Stimulated activated CD8-positive, alpha-beta memory T cell treated with anti-CD3 and anti-CD28 coated beads, Interleukin-2, amount 100 ng/mL, for 48 hours (primary cell): ENCODE measurements around the gene KLRF1.

Experiments used
- DNase-seq, 2 donors: peaks; one replicate each; pipeline ENCODE4 v3.0.0-alpha.2; 2020; ENCODE audit warnings: low read depth in 2 of 2

Gene KLRF1

DNA sequence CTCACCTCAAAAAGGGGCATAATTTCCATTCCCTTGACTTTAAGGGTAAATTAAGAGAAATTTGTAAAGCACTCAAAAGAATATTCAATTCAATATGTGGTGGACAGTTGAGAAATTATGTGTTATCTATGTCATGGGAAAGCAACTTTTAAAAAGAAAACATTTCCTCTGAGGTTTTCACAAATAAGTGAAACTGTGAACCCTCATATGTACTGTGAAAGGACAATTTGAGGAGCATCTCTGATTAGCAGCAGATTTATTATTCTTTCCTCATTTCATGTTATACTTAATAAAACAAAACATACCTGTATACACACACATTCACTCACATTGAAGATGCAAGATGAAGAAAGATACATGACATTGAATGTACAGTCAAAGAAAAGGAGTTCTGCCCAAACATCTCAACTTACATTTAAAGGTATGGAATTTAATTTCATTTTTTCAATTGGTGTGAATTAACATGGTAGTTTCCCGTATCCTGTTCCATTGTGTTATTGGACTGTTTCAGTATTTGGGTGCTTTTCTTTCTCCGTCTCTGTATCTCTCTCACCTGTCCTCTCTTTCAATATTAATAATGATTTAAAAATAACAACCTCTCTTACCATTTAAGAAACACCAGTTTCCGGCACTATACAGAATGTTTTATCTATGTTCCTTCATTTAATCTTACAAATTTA is at the start of gene KLRF1:
KLRF1 (plus strand) TSS at position 273 of the 680 bp plus-strand sequence; CDS start at position 337, 64 bp downstream.
- no peak for DNase-seq

GRCh38 chr12:9779209-9779608 is 48.1 kb upstream of the KLRF1 start:
- DNase-seq, result no peak

- DNase-seq, result no peak
Measured at GRCh38 chr12:9781360-9781759, 45.9 kb upstream of the KLRF1 start.

GRCh38 chr12:9782547-9783382 is 44.5 kb upstream of the KLRF1 start:
- DNase-seq, result no peak

DNA sequence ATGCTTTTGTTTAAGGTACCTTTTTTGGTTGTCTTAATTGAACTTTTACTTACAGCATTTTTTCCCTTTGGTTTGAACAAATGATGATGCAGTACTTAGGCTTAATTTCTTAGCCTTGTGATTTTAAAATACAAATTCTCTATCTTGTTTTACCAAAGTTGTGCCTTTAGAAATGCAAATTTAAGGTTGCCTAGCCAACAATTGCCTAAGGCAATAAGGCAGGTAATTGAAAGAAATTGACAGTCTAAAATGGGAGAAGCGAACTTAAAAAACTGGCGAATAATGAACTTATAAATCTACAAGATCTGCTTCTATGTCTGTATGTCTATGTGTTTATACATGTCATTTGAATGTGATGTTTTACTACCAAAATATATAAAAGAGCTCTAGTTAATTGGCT is 43.0 kb upstream of the KLRF1 start:
- no peak for DNase-seq

GRCh38 chr12:9784816-9785215 is 42.5 kb upstream of the KLRF1 start:
- no peak for DNase-seq

- DNase-seq, result no peak
Measured at GRCh38 chr12:9786726-9787717, 40.3 kb upstream of the KLRF1 start.

GRCh38 chr12:9792185-9792900 is 34.9 kb upstream of the KLRF1 start:
- DNase-seq, result no peak

DNA sequence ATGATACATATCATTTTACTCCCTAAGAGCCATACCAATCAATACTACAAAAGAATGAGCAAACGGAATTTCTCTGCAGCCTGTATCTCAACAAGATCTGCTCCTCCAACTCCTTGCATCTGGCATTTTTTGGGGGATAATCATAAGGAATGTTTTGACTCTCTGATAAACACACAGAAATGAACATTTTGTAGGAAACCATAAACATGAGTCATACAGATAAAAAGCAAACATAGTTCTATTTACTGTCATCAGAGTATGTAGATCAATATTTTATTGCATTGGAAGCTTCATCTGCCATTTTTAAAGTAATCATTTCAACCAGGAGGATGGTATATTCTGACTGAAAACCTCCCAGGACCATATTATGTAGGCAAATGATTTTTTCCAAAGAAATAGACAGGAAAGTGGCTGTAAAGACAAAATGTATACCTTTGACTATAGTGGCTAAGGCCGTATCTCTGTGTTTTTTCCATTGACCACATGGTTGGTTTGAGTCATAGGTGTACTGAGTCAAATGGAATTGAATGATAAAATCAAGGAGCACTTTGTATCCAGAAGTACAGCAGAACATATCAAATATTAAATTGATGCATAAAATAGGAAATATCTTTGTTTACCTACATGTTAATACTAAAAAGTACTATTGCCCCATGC is 34.2 kb upstream of the KLRF1 start:
- DNase-seq, result no peak

DNA sequence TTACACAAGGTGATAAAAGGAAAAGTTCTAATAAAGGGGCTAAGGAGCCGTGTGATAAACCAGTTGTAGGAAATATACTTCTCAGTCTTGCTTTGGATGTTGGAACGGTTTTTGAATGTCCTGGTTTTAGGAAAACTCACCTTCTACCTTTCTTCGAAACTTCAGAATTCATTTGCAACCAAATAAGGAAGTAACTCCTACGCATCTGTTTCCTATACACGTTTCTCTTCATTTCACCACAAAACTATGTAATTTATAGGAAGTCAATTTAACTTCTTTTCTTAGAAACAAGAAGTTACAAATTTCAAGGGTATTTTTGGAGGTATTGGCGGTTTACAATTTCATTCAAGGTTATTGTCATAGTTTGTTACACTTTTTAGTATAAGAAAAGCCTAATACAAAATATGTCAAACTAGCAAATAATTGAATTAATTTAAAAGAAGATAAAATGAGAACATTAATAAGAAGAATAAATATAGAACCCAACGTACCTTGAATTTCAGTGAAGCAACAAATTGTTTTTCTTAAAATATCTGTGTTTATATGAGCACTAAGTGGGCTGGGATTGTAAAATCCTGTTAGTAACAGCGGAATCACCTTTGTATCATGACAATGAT is 33.4 kb upstream of the KLRF1 start:
- no peak for DNase-seq

GRCh38 chr12:9794484-9795093 is 32.7 kb upstream of the KLRF1 start:
- DNase-seq, result no peak

- DNase-seq, result no peak
Measured at GRCh38 chr12:9795945-9796344, 31.3 kb upstream of the KLRF1 start.

DNA sequence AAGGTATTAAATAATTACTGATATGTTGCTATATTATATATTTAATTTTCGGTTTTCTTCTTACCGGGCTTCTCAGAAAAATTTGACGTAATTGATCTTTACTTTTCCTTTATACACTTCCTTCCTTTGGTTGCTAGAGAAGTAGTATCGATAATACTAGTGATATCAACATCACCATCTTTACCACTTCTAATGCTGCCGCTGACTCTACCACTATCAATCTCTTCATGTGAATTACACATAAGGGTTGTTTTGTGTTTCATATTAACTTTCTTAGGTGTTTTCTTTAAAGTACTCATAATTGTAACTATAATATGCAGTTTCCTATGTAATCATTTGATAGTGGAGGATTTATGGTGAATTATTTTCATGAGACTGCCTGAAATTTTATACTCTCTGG is 30.9 kb upstream of the KLRF1 start:
- no peak for DNase-seq

DNA sequence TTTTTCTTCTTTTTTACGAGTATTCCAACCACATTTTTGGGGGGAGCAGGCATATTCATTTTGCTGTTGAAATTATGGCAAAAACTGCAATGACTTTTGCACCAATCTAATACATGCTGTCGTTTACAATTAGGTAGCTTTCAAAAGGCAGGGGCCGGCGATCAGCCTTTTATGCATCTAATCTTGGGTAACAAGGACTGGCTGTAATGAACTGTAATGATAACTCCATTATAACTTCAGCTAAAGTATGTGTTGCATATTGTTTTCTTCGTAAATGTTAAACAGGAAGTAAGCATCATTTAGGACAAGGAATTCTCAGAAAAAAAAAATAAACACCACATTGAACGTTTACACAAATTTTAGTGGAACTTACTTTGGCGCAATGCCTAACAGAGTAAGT is 30.3 kb upstream of the KLRF1 start:
- DNase-seq, result no peak

DNA sequence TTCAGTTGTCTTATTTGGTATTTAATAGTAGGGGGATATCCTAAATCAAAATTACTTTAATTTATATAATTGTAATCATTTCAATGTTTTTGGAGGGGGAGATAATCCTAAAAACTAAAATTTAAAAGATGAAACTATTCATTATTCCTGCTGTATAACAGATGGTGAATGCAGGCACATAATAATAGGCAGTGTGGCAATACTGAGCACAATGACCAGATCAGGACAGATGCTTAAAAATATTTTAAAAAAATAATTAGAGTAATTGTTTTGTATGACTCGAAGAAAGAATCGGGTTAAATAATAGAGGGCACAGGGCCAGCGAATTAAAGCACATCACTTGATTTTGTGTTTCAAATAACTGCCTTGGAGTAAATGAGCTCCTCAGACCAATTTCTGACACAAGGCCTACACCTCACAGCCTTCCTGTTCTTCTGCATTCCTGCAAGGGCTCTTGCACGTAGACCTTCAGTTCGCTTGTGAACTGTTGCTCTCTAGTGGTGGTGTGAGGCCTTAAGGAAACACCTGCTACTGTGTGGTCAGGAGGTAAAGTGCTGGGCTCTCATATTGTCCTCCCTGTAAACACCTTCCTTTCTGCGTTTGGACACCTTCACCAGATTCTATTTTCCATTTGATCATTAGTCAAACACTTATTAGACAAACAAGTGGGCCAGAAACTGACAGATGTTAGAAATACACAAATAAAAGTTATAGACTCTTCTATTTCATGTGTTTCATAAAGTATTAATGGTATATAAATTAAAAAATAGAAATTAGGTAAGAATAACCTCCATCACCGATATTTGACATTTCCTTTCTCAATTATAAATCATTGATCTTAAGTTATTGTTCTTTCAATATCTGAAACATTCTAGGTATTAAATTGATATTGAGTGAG is 29.3 kb upstream of the KLRF1 start:
- DNase-seq, result peak; percentile 23 to 43

GRCh38 chr12:9799961-9800360 is 27.3 kb upstream of the KLRF1 start:
- no peak for DNase-seq

DNA sequence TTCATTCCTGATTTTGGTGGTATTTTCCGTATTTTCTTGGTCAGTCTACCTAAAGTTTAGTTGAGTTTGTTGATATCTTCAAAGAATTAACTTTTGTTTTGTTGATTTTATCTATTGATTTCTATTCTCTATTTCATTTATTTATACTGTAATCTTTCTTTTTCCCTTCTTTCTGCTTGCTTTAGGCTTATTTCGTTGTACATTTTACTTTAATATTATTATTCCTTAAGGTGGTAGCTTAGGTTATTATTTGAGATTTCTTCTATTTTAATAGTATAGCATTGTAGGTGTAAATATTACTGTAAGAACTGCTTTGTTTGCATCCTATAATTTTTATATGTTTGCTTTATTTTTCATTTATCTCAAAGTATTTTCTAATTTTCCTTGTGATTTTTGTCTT is 21.4 kb upstream of the KLRF1 start:
- DNase-seq, result no peak

- no peak for DNase-seq
Measured at GRCh38 chr12:9806714-9807113, 20.6 kb upstream of the KLRF1 start.

DNA sequence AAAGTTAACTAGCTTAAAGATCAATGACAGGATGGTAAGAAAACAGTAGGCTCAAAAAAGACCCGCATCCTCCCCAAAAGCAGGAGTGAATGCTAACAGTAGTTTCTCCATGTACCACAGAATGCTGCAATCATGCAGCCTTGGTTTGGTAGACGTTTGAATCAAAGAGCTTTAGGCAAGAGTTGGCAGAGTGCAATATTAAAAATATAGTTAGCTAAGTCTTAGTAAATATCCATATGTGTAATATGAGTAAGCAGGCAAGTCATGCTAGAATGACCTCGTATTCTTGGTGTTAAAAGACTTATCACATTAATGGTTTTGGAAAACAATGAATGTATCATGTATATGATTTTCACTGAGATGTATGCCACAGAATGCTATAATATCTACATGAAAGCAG is 18.8 kb upstream of the KLRF1 start:
- DNase-seq, result no peak
